Body of pancreas (tissue), 4 donors: ENCODE data around the gene SLC27A3.

Experiments used
- CTCF ChIP-seq, 7 experiments: fragments of 450-650 bp in 4 of 7; fragments of 200-600 bp in 3 of 7; sonication (generic) in 3 of 7; IDR thresholded peaks; one replicate each; pipeline ENCODE4 v1.5.1; 2016 to 2019; ENCODE audit warnings: antibody characterized with exemption in 7 of 7
- POLR2A ChIP-seq, 3 donors: fragments of 450-650 bp; IDR thresholded peaks; one replicate each; pipeline ENCODE4 v1.6.1; 2016; ENCODE audit warnings: antibody characterized with exemption in 3 of 3, mild to moderate bottlenecking in 2 of 3

GRCh38 chr1:153776352-153776751, 1.1 kb downstream of the SLC27A3 start:
- TF ChIP-seq CTCF (IDR thresholded peaks at IDR 0.05) (no peak), POLR2A (IDR thresholded peaks at IDR 0.05) (no peak)
